ENCODE results near the gene C1QTNF2.

Gene C1QTNF2

GRCh38 chr5:160303690-160304089, 66.7 kb downstream of the C1QTNF2 start:
- no peak for DNase-seq (ENCODE audit: low spot score)

- DNase-seq (ENCODE audit: low spot score), result peak; percentile 30
These were observed 72.2 kb downstream of the C1QTNF2 start for GRCh38 chr5:160298189-160298588.

DNA sequence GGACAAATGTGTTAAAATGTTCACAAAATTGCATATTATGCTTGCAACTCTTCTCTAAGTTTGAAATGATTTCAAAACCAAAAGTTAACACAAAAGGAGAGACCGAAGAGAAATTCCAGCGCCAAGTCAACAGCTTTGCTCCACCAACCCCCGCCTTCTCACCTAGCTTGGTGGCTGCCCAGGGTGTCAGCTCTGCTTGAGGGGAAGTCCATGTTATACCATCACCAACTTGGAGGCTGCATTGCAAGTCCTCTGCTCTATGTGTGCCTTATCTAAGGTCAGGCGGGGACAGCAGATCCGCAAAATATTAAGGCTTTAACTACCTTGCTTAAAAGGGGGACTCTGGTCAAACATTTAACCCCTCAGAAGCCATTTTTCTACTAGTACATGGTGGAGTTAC, 72.7 kb downstream of the C1QTNF2 start:
- DNase-seq (ENCODE audit: low spot score), result no peak
